ENCODE data around the gene ME3.

GRCh38 chr11:86639137-86639536 is 33.3 kb downstream of the ME3 start:
- TF ChIP-seq, protein P1, sequence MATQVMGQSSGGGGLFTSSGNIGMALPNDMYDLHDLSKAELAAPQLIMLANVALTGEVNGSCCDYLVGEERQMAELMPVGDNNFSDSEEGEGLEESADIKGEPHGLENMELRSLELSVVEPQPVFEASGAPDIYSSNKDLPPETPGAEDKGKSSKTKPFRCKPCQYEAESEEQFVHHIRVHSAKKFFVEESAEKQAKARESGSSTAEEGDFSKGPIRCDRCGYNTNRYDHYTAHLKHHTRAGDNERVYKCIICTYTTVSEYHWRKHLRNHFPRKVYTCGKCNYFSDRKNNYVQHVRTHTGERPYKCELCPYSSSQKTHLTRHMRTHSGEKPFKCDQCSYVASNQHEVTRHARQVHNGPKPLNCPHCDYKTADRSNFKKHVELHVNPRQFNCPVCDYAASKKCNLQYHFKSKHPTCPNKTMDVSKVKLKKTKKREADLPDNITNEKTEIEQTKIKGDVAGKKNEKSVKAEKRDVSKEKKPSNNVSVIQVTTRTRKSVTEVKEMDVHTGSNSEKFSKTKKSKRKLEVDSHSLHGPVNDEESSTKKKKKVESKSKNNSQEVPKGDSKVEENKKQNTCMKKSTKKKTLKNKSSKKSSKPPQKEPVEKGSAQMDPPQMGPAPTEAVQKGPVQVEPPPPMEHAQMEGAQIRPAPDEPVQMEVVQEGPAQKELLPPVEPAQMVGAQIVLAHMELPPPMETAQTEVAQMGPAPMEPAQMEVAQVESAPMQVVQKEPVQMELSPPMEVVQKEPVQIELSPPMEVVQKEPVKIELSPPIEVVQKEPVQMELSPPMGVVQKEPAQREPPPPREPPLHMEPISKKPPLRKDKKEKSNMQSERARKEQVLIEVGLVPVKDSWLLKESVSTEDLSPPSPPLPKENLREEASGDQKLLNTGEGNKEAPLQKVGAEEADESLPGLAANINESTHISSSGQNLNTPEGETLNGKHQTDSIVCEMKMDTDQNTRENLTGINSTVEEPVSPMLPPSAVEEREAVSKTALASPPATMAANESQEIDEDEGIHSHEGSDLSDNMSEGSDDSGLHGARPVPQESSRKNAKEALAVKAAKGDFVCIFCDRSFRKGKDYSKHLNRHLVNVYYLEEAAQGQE (IDR thresholded peaks at IDR 0.05), result no peak
- no peak for TF ChIP-seq CEBPB (IDR thresholded peaks at IDR 0.05)
- TF ChIP-seq ESRRA (IDR thresholded peaks at IDR 0.05; ENCODE audit: borderline replicate concordance, low read length), result no peak
- TF ChIP-seq HDAC2 (IDR thresholded peaks at IDR 0.05), result no peak
- no peak for TF ChIP-seq POLR2A (IDR thresholded peaks at IDR 0.05; ENCODE audit: low read length)
- no peak for TF ChIP-seq ZSCAN20 (CRISPR knock-in tag; IDR thresholded peaks at IDR 0.05)
- TF ChIP-seq, protein P2, sequence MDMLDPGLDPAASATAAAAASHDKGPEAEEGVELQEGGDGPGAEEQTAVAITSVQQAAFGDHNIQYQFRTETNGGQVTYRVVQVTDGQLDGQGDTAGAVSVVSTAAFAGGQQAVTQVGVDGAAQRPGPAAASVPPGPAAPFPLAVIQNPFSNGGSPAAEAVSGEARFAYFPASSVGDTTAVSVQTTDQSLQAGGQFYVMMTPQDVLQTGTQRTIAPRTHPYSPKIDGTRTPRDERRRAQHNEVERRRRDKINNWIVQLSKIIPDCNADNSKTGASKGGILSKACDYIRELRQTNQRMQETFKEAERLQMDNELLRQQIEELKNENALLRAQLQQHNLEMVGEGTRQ (IDR thresholded peaks at IDR 0.05), result no peak
- TF ChIP-seq E2F6 (IDR thresholded peaks at IDR 0.05; ENCODE audit: borderline replicate concordance, low read depth), result no peak
- no peak for TF ChIP-seq MAZ (IDR thresholded peaks at IDR 0.05; ENCODE audit: borderline replicate concordance, low read depth, low read length)

All from A549 (cell line).